Ovary (tissue), 3 donors: ENCODE results near the gene NMUR2.

Source experiments
- CTCF ChIP-seq, 3 donors: fragments of 450-650 bp in 2 of 3; fragments of 200-600 bp in 1 of 3; IDR thresholded peaks; one replicate each; pipeline versions ENCODE4 v1.5.1 to v1.8.0; 2016 to 2022; ENCODE audit warnings: antibody characterized with exemption in 3 of 3, mild to moderate bottlenecking in 1 of 3
- EP300 ChIP-seq: sonication (generic); formaldehyde crosslinking; IDR thresholded peaks from one replicate; pipeline ENCODE4 v1.6.1; 2017; ENCODE audit warnings: antibody characterized with exemption
- POLR2A ChIP-seq: fragments of 450-650 bp; IDR thresholded peaks from one replicate; pipeline ENCODE4 v1.6.1; 2017; ENCODE audit warnings: antibody characterized with exemption, mild to moderate bottlenecking, moderate library complexity
- donor health status: DM: no; HTN: no; CAD: no.

GRCh38 chr5:152443935-152444334 is 38.9 kb upstream of the NMUR2 start:
- no peak for TF ChIP-seq POLR2A
- no peak for TF ChIP-seq CTCF (IDR thresholded peaks at IDR 0.05)
- TF ChIP-seq EP300: no peak
